ENCODE measurements around the gene DST. TPM values are rescaled to one million over a fixed set of nuclear protein-coding genes. Genes with fewer than 3 reads are reported as not detected.

DST gene
- total RNA-seq, 2 donors from 2014 or later: 11.2 to 11.9 TPM

- DNase-seq: no peak
- H3K9me3 Mint-ChIP-seq: no peaks in the 10 kb centered on the region
- no peaks in the 10 kb centered on the region for H3K36me3 Mint-ChIP-seq (ENCODE audit: insufficient read depth in 2 of 2)
Observed at GRCh38 chr6:56517155-56517745, 125.4 kb downstream of the DST start.

GRCh38 chr6:56516003-56516402, 126.7 kb downstream of the DST start:
- H3K27ac Mint-ChIP-seq: no peak overlapping the region
- H3K4me1 Mint-ChIP-seq (ENCODE audit: low read depth): no peaks in the 10 kb centered on the region
- no peaks in the 10 kb centered on the region for H3K27me3 Mint-ChIP-seq (ENCODE audit: low read depth)
- no peak overlapping the region for H3K4me3 Mint-ChIP-seq
- no peak for ATAC-seq (replicated peaks in 1 of 2)
- H3K36me3 Mint-ChIP-seq (ENCODE audit: insufficient read depth in 2 of 2): no peaks in the 10 kb centered on the region
- no peaks in the 10 kb centered on the region for H3K9me3 Mint-ChIP-seq
- DNase-seq: no peak

More at GRCh38 chr6:56517155-56517745, 125.4 kb downstream of the DST start:
- H3K4me3 Mint-ChIP-seq: no peak overlapping the region
- no peak overlapping the region for H3K27ac Mint-ChIP-seq
- no peaks in the 10 kb centered on the region for H3K27me3 Mint-ChIP-seq (ENCODE audit: low read depth)
- ATAC-seq (replicated peaks in 1 of 2): no peak
- no peaks in the 10 kb centered on the region for H3K4me1 Mint-ChIP-seq (ENCODE audit: low read depth)

GRCh38 chr6:56515081-56515905, 127.4 kb downstream of the DST start:
- no peak overlapping the region for H3K4me3 Mint-ChIP-seq
- H3K27ac Mint-ChIP-seq: no peak overlapping the region
- no peaks in the 10 kb centered on the region for H3K9me3 Mint-ChIP-seq
- DNase-seq (no peak), ATAC-seq (replicated peaks in 1 of 2) (no peak)
- no peaks in the 10 kb centered on the region for H3K36me3 Mint-ChIP-seq (ENCODE audit: insufficient read depth in 2 of 2)
- H3K27me3 Mint-ChIP-seq (ENCODE audit: low read depth): no peaks in the 10 kb centered on the region
- no peaks in the 10 kb centered on the region for H3K4me1 Mint-ChIP-seq (ENCODE audit: low read depth)

GRCh38 chr6:56514395-56514794, 128.3 kb downstream of the DST start:
- H3K36me3 Mint-ChIP-seq (ENCODE audit: insufficient read depth in 2 of 2): peaks cover 0 to 2% of the 10 kb centered on the region in 2 donors
- H3K27me3 Mint-ChIP-seq (ENCODE audit: low read depth): no peaks in the 10 kb centered on the region
- H3K27ac Mint-ChIP-seq: no peak overlapping the region
- no peaks in the 10 kb centered on the region for H3K4me1 Mint-ChIP-seq (ENCODE audit: low read depth)
- no peak for DNase-seq
- H3K9me3 Mint-ChIP-seq: no peaks in the 10 kb centered on the region
- no peak overlapping the region for H3K4me3 Mint-ChIP-seq
- ATAC-seq (replicated peaks in 1 of 2): no peak

- Mint-ChIP-seq H3K27ac (no peak overlapping the region), H3K4me1 (ENCODE audit: low read depth) (no peaks in the 10 kb centered on the region), H3K27me3 (ENCODE audit: low read depth) (no peaks in the 10 kb centered on the region), H3K36me3 (ENCODE audit: insufficient read depth in 2 of 2) (peaks cover 0 to 2% of the 10 kb centered on the region in 2 donors), H3K9me3 (no peaks in the 10 kb centered on the region), H3K4me3 (no peak overlapping the region)
- ATAC-seq (replicated peaks in 1 of 2): no peak
- no peak for DNase-seq
Observed at GRCh38 chr6:56513631-56514030, 129.1 kb downstream of the DST start.

GRCh38 chr6:56511591-56511990, 131.1 kb downstream of the DST start:
- Mint-ChIP-seq H3K9me3 (no peaks in the 10 kb centered on the region), H3K36me3 (ENCODE audit: insufficient read depth in 2 of 2) (peaks cover 0 to 2% of the 10 kb centered on the region in 2 donors), H3K4me1 (ENCODE audit: low read depth) (no peaks in the 10 kb centered on the region), H3K27me3 (ENCODE audit: low read depth) (no peaks in the 10 kb centered on the region), H3K27ac (no peak overlapping the region), H3K4me3 (no peak overlapping the region)
- DNase-seq: no peak
- no peak for ATAC-seq (replicated peaks in 1 of 2)

GRCh38 chr6:56510984-56511531, 131.6 kb downstream of the DST start:
- Mint-ChIP-seq H3K36me3 (ENCODE audit: insufficient read depth in 2 of 2) (peaks cover 0 to 2% of the 10 kb centered on the region in 2 donors), H3K4me3 (no peak overlapping the region), H3K27me3 (ENCODE audit: low read depth) (no peaks in the 10 kb centered on the region), H3K9me3 (no peaks in the 10 kb centered on the region), H3K27ac (no peak overlapping the region), H3K4me1 (ENCODE audit: low read depth) (no peaks in the 10 kb centered on the region)
- no peak for ATAC-seq (replicated peaks in 1 of 2)
- no peak for DNase-seq

- H3K4me1 Mint-ChIP-seq (ENCODE audit: low read depth): no peaks in the 10 kb centered on the region
- H3K36me3 Mint-ChIP-seq (ENCODE audit: insufficient read depth in 2 of 2): peaks cover 0 to 2% of the 10 kb centered on the region in 2 donors
- no peak overlapping the region for H3K4me3 Mint-ChIP-seq
- H3K9me3 Mint-ChIP-seq: no peaks in the 10 kb centered on the region
- ATAC-seq (replicated peaks in 1 of 2) (no peak), DNase-seq (no peak)
- H3K27me3 Mint-ChIP-seq (ENCODE audit: low read depth): no peaks in the 10 kb centered on the region
- no peak overlapping the region for H3K27ac Mint-ChIP-seq
Observed at GRCh38 chr6:56509031-56509430, 133.7 kb downstream of the DST start.

- Mint-ChIP-seq H3K27ac (no peak overlapping the region), H3K36me3 (ENCODE audit: insufficient read depth in 2 of 2) (peaks cover 0 to 2% of the 10 kb centered on the region in 2 donors), H3K9me3 (no peaks in the 10 kb centered on the region), H3K27me3 (ENCODE audit: low read depth) (no peaks in the 10 kb centered on the region), H3K4me3 (no peak overlapping the region), H3K4me1 (ENCODE audit: low read depth) (no peaks in the 10 kb centered on the region)
- DNase-seq (no peak), ATAC-seq (replicated peaks in 1 of 2) (no peak)
Observed at GRCh38 chr6:56507517-56507916, 135.2 kb downstream of the DST start.

- Mint-ChIP-seq H3K36me3 (ENCODE audit: insufficient read depth in 2 of 2) (peaks cover 0 to 2% of the 10 kb centered on the region in 2 donors), H3K9me3 (no peaks in the 10 kb centered on the region), H3K4me1 (ENCODE audit: low read depth) (no peaks in the 10 kb centered on the region), H3K4me3 (no peak overlapping the region), H3K27me3 (ENCODE audit: low read depth) (no peaks in the 10 kb centered on the region), H3K27ac (no peak overlapping the region)
- DNase-seq (no peak), ATAC-seq (replicated peaks in 1 of 2) (no peak)
Observed at GRCh38 chr6:56505512-56506260, 137.0 kb downstream of the DST start.

- Mint-ChIP-seq H3K4me3 (no peak overlapping the region), H3K27ac (no peak overlapping the region), H3K4me1 (ENCODE audit: low read depth) (no peaks in the 10 kb centered on the region), H3K9me3 (no peaks in the 10 kb centered on the region), H3K27me3 (ENCODE audit: low read depth) (no peaks in the 10 kb centered on the region), H3K36me3 (ENCODE audit: insufficient read depth in 2 of 2) (no peaks in the 10 kb centered on the region)
- ATAC-seq (replicated peaks in 1 of 2): no peak
- DNase-seq: no peak
Observed at GRCh38 chr6:56501993-56502392, 140.7 kb downstream of the DST start.

- no peaks in the 10 kb centered on the region for H3K4me1 Mint-ChIP-seq (ENCODE audit: low read depth)
- no peaks in the 10 kb centered on the region for H3K36me3 Mint-ChIP-seq (ENCODE audit: insufficient read depth in 2 of 2)
- no peaks in the 10 kb centered on the region for H3K27me3 Mint-ChIP-seq (ENCODE audit: low read depth)
- H3K27ac Mint-ChIP-seq: peak overlapping the region; percentile 65
- DNase-seq (no peak), ATAC-seq (replicated peaks in 1 of 2) (peak in 1 of 2 donors; percentile 47)
- no peaks in the 10 kb centered on the region for H3K9me3 Mint-ChIP-seq
- H3K4me3 Mint-ChIP-seq: no peak overlapping the region
Observed at GRCh38 chr6:56499095-56499494, 143.6 kb downstream of the DST start.

GRCh38 chr6:56497691-56498090, 145.0 kb downstream of the DST start:
- ATAC-seq (replicated peaks in 1 of 2) (no peak), DNase-seq (no peak)
- Mint-ChIP-seq H3K36me3 (ENCODE audit: insufficient read depth in 2 of 2) (no peaks in the 10 kb centered on the region), H3K4me3 (no peak overlapping the region), H3K27me3 (ENCODE audit: low read depth) (no peaks in the 10 kb centered on the region), H3K27ac (no peak overlapping the region), H3K4me1 (ENCODE audit: low read depth) (no peaks in the 10 kb centered on the region), H3K9me3 (no peaks in the 10 kb centered on the region)

All from activated T-cell treated with anti-CD3 and anti-CD28 coated beads, Interleukin-2, amount 50 U/mL, for 72 hours (primary cell).